IMR-90 (cell line): ENCODE data around the gene NXPE2. TPM values are rescaled to one million over a fixed set of nuclear protein-coding genes. Genes with fewer than 3 reads are reported as not detected.

Experiments used
- ATAC-seq: fragments of 200-7000 bp; cut with Tn5 transposase; 2 replicates; pipeline ENCODE4 v1.9.1; 2020; ENCODE audit warnings: low read depth, mild to moderate bottlenecking, moderate library complexity
- BruUV-seq: library from RNA; stranded (reverse); fragments of 400-500 nt; replicated peaks from 2 replicates; lab custom pipeline; 2021; lab: Mats Ljungman, UMichigan
- CTCF ChIA-PET: fragments of 300-600 bp; formaldehyde crosslinking; extraction: SDS; loops from one replicate; lab custom pipeline; 2021; ENCODE audit warnings: antibody characterized with exemption; lab: Yijun Ruan, JAX
- POLR2A ChIA-PET: fragments of 300-600 bp; sonication (Branson Sonifier 250); formaldehyde crosslinking; loops from one replicate; lab custom pipeline; 2022; ENCODE audit warnings: antibody characterized with exemption; ENCODE audit not compliant: unreplicated experiment; lab: Charles Lee
- DNase-seq: peaks from one replicate; pipeline ENCODE4 v3.0.0; 2013
- H2AFZ ChIP-seq: replicated peaks from 2 replicates; pipeline ENCODE3; 2013; ENCODE audit warnings: low read length, mild to moderate bottlenecking; ENCODE audit not compliant: poor library complexity
- H2AK5ac ChIP-seq: 2 replicates; pipeline ENCODE4 v1.6.1; 2013; ENCODE audit warnings: low read depth, low read length, inconsistent platforms
- H2AK9ac ChIP-seq: replicated peaks from 2 replicates; pipeline ENCODE3; 2013; ENCODE audit warnings: mild to moderate bottlenecking, low read depth, low read length, moderate library complexity; ENCODE audit not compliant: poor library complexity
- H2BK120ac ChIP-seq: 2 replicates; pipeline ENCODE4 v1.6.1; 2013; ENCODE audit warnings: low read depth, low read length, inconsistent platforms
- H2BK15ac ChIP-seq: 3 replicates; pipeline ENCODE4 v1.6.1; 2013; ENCODE audit warnings: low read depth, low read length, inconsistent platforms
- H2BK20ac ChIP-seq: 2 replicates; pipeline ENCODE4 v1.6.1; 2013; ENCODE audit warnings: low read depth, mild to moderate bottlenecking, inconsistent platforms, low read length, moderate library complexity
- H2BK5ac ChIP-seq: 2 replicates; pipeline ENCODE4 v1.6.1; 2013; ENCODE audit warnings: mild to moderate bottlenecking, low read depth, low read length, inconsistent platforms; ENCODE audit not compliant: poor library complexity, severe bottlenecking
- H3K14ac ChIP-seq: replicated peaks from 2 replicates; pipeline ENCODE4 v1.6.1; 2013; ENCODE audit warnings: low read depth, low read length, inconsistent platforms
- H3K18ac ChIP-seq: 2 replicates; pipeline ENCODE4 v1.6.1; 2013; ENCODE audit warnings: low read depth, low read length, control low read depth
- H3K23ac ChIP-seq: 2 replicates; pipeline ENCODE4 v1.6.1; 2013; ENCODE audit warnings: low read depth, low read length, inconsistent platforms
- H3K27ac ChIP-seq: 2 replicates; pipeline ENCODE4 v1.5.1; 2013; ENCODE audit warnings: mild to moderate bottlenecking, control low read depth, low read length; ENCODE audit not compliant: insufficient read depth
- H3K27me3 ChIP-seq: 2 replicates; pipeline ENCODE4 v1.6.1; 2013; ENCODE audit warnings: low read length; ENCODE audit not compliant: control insufficient read depth, insufficient read depth
- H3K36me3 ChIP-seq: 2 replicates; pipeline ENCODE4 v1.6.1; 2013; ENCODE audit warnings: low read length, mixed read lengths; ENCODE audit not compliant: control insufficient read depth, insufficient read depth
- H3K4ac ChIP-seq: 2 replicates; pipeline ENCODE4 v1.6.1; 2013; ENCODE audit warnings: low read depth, low read length, inconsistent platforms
- H3K4me1 ChIP-seq: 2 replicates; pipeline ENCODE4 v1.6.1; 2013; ENCODE audit warnings: low read length, mixed read lengths; ENCODE audit not compliant: control insufficient read depth, insufficient read depth
- H3K4me2 ChIP-seq: 2 replicates; pipeline ENCODE4 v1.6.1; 2013; ENCODE audit warnings: low read depth, mild to moderate bottlenecking, control low read depth, low read length, moderate library complexity
- H3K4me3 ChIP-seq: 2 replicates; pipeline ENCODE4 v1.5.1; 2013; ENCODE audit warnings: low read depth, mild to moderate bottlenecking, control low read depth, low read length, moderate library complexity; ENCODE audit not compliant: insufficient read depth
- H3K56ac ChIP-seq: 2 replicates; pipeline ENCODE4 v1.6.1; 2013; ENCODE audit warnings: low read length, inconsistent platforms; ENCODE audit not compliant: insufficient read depth; ENCODE audit errors: extremely low read depth
- H3K79me1 ChIP-seq, 2 experiments: 2 replicates each; pipeline ENCODE4 v1.6.1; 2013; ENCODE audit warnings: low read length in 2 of 2, inconsistent platforms in 1 of 2, low read depth in 1 of 2
- H3K9ac ChIP-seq: 2 replicates; pipeline ENCODE4 v1.6.1; 2013; ENCODE audit warnings: low read depth, low read length, control low read depth
- H3K9me1 ChIP-seq: 2 replicates; pipeline ENCODE4 v1.6.1; 2013; ENCODE audit warnings: low read length, inconsistent platforms; ENCODE audit not compliant: insufficient read depth
- H3K9me3 ChIP-seq: 2 replicates; pipeline ENCODE4 v1.6.1; 2013; ENCODE audit warnings: low read length; ENCODE audit not compliant: control insufficient read depth, insufficient read depth
- H4K20me1 ChIP-seq: 2 replicates; pipeline ENCODE4 v1.6.1; 2013; ENCODE audit warnings: low read length, inconsistent platforms; ENCODE audit not compliant: insufficient read depth
- H4K5ac ChIP-seq: 2 replicates; pipeline ENCODE4 v1.6.1; 2013; ENCODE audit warnings: mild to moderate bottlenecking, low read depth, low read length, control low read depth
- H4K8ac ChIP-seq, 2 experiments: 2 replicates each; pipeline ENCODE4 v1.6.1; 2013; ENCODE audit warnings: low read depth in 2 of 2, low read length in 2 of 2, control low read depth in 1 of 2, inconsistent platforms in 1 of 2
- H4K91ac ChIP-seq: 2 replicates; pipeline ENCODE4 v1.6.1; 2013; ENCODE audit warnings: low read depth, low read length, inconsistent platforms; ENCODE audit not compliant: insufficient read depth
- BHLHE40 ChIP-seq: fragments of 150-350 bp; IDR thresholded peaks from 2 replicates; pipeline ENCODE4 v1.6.1; 2016; ENCODE audit warnings: mild to moderate bottlenecking, low read depth, low read length
- CTCF ChIP-seq: conservative IDR thresholded peaks from 2 replicates; pipeline ENCODE4 v1.5.1; 2012; ENCODE audit warnings: mild to moderate bottlenecking, low read depth, low read length, improper control_type of control experiment
- SMC3 ChIP-seq: fragments of 150-350 bp; IDR thresholded peaks from 2 replicates; pipeline ENCODE4 v1.6.1; 2016; ENCODE audit warnings: low read depth, mild to moderate bottlenecking, antibody characterized with exemption, low read length, moderate library complexity
- WGBS, 2 experiments: methylation state at CpG; one replicate each; pipeline versions ENCODE4 v1.1.5 to v1.1.7; 2013; ENCODE audit warnings: missing lambda C conversion rate in 2 of 2; ENCODE audit not compliant: insufficient read length in 1 of 2; ENCODE audit errors: extremely low coverage in 2 of 2; 5-methylcytosine and 5-hydroxymethylcytosine counted together
- dilution Hi-C: fragments of 300-500 bp; cut with HindIII; formaldehyde crosslinking; loops from one replicate; pipeline ENCODE4 v1.14.3; 2018; ENCODE audit warnings: low sequenced_read_pairs; ENCODE audit not compliant: unreplicated experiment
- in situ Hi-C: fragments of 300-500 bp; cut with MboI; formaldehyde crosslinking; loops from 3 replicates; pipeline ENCODE4 v1.14.3; 2019; ENCODE audit warnings: low sequenced_read_pairs, inconsistent platforms, mixed read lengths
- intact Hi-C: fragments of 100-400 bp; cut with micrococcal nuclease; formaldehyde crosslinking; loops from 2 replicates; pipeline ENCODE4 v1.10.0; 2022
- polyA plus RNA-seq, 3 experiments: library from polyadenylated mRNA; depleted of rRNA; stranded (reverse); fragments of >200 nt; gene quantifications; 2 replicates each; pipeline ENCODE4 v1.2.3, GENCODE V29; 2012; ENCODE audit warnings: low replicate concordance in 1 of 3
- total RNA-seq: library from RNA; depleted of rRNA; stranded (reverse); fragments of >200 nt; gene quantifications from 2 replicates; pipeline ENCODE4 v1.2.3, GENCODE V29; 2012

The NXPE2 gene
- total and polyA plus RNA-seq, 2 of the 4 experiments (the other 2 are of a cell fraction) = not detected

GRCh38 chr11:114685097-114685496, 6.8 kb downstream of the NXPE2 start:
- no peak overlapping the region for H3K18ac ChIP-seq
- no peak overlapping the region for H2AK9ac ChIP-seq
- H3K79me1 ChIP-seq = no peaks in the 10 kb centered on the region
- H2AK5ac ChIP-seq = no peak overlapping the region
- H3K4ac ChIP-seq = no peak overlapping the region
- intact Hi-C loops (no loop called here), in situ Hi-C loops (no loop called here), dilution Hi-C loops (no loop called here)
- no TSS peak for BruUV-seq
- H3K14ac ChIP-seq = no peak overlapping the region
- no peaks in the 10 kb centered on the region for H3K27me3 ChIP-seq
- H2BK5ac ChIP-seq = no peak overlapping the region
- no peak overlapping the region for H3K4me2 ChIP-seq
- H4K20me1 ChIP-seq = no peaks in the 10 kb centered on the region
- no peak overlapping the region for H4K91ac ChIP-seq
- H2BK120ac ChIP-seq = no peak overlapping the region
- TF ChIP-seq SMC3 = no peak
- no peak for TF ChIP-seq CTCF
- TF ChIP-seq BHLHE40 = no peak
- H4K8ac ChIP-seq = no peak overlapping the region
- WGBS, 2 experiments = no CpG with 5 or more reads among the region's 1 CpG
- POLR2A ChIA-PET = no interaction called here
- no peak for ATAC-seq
- H3K9me1 ChIP-seq = no peaks in the 10 kb centered on the region
- no peak overlapping the region for H2BK20ac ChIP-seq
- CTCF ChIA-PET = no interaction called here
- H3K9me3 ChIP-seq = no peaks in the 10 kb centered on the region
- no peak overlapping the region for H4K5ac ChIP-seq
- H3K4me3 ChIP-seq = no peak overlapping the region
- H2BK15ac ChIP-seq = no peak overlapping the region
- H3K56ac ChIP-seq = no peak overlapping the region
- no peak overlapping the region for H3K23ac ChIP-seq
- H3K4me1 ChIP-seq = no peaks in the 10 kb centered on the region
- no peak overlapping the region for H3K27ac ChIP-seq
- no peak overlapping the region for H2AFZ ChIP-seq
- no peak overlapping the region for H3K9ac ChIP-seq
- no peaks in the 10 kb centered on the region for H3K36me3 ChIP-seq
- no peak for DNase-seq
